Activated T-cell treated with anti-CD3 and anti-CD28 coated beads, Interleukin-2, amount 50 U/mL, for 72 hours (primary cell): ENCODE data around the gene NRP1. TPM values are rescaled to one million over a fixed set of nuclear protein-coding genes. Genes with fewer than 3 reads are reported as not detected.

Experiments
- ATAC-seq, 2 donors: fragments of 150-1000 bp; cut with Tn5 transposase; replicated peaks in 1 of 2; 2 replicates each; pipeline ENCODE4 v1.10.0; 2021; ENCODE audit warnings: moderate library complexity in 2 of 2, mild to moderate bottlenecking in 1 of 2
- DNase-seq, 2 donors: peaks; one replicate each; pipeline ENCODE4 v3.0.0; 2021 to 2022; ENCODE audit warnings: mixed read lengths in 1 of 2
- H3K27ac Mint-ChIP-seq: one replicate; pipeline ENCODE4 v1.8.0; 2022; ENCODE audit warnings: mild to moderate bottlenecking, moderate library complexity, mixed read lengths
- H3K27me3 Mint-ChIP-seq: one replicate; pipeline ENCODE4 v1.8.0; 2022; ENCODE audit warnings: low read depth, mixed read lengths
- H3K36me3 Mint-ChIP-seq, 2 donors: one replicate each; pipeline ENCODE4 v1.8.0; 2022; ENCODE audit warnings: mixed read lengths in 2 of 2, mild to moderate bottlenecking in 1 of 2; ENCODE audit not compliant: insufficient read depth in 2 of 2
- H3K4me1 Mint-ChIP-seq: one replicate; pipeline ENCODE4 v1.8.0; 2022; ENCODE audit warnings: low read depth, mixed read lengths
- H3K4me3 Mint-ChIP-seq, 2 donors: one replicate each; pipeline ENCODE4 v1.8.0; 2022; ENCODE audit warnings: mild to moderate bottlenecking in 2 of 2, mixed read lengths in 2 of 2, moderate library complexity in 2 of 2
- H3K9me3 Mint-ChIP-seq, 2 donors: one replicate each; pipeline ENCODE4 v1.8.0; 2022; ENCODE audit warnings: mixed read lengths in 2 of 2
- total RNA-seq, 2 donors: library from RNA; stranded (reverse); gene quantifications; one replicate each; pipeline ENCODE4 v1.2.3, GENCODE V29; 2022

NRP1 gene
- total RNA-seq, 2 donors from 2014 or later, result 0.72 to 0.84 TPM

DNA sequence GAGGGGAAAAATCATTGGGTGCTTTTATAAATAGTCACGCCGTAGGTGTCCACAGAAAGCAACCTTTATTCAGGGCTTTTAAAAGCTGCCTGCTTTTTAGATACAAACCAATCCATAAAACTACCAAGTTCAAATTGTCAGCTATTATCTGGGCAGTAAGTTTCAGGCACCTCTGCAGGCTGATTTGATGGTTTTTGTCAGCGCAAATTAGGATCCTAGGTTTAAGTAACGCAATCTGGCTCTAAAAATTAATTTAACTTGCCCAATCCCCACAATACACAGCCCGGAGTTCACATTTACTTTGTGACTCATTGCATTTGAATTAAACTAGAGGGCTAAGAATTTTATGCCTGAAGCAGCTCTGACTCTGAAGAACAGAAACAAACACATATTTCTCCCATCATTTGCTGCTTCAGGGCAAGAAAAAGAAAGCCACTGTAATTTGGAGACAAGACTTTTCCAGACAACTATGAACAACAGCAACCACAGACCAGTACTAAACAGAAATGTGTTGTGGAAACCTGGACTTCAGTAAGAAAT lies 43.3 kb downstream of the NRP1 start:
- ATAC-seq (no peak), DNase-seq (no peak)
- Mint-ChIP-seq H3K4me3 (no peak overlapping the region), H3K4me1 (no peaks in the 10 kb centered on the region), H3K27me3 (peaks cover 21% of the 10 kb centered on the region), H3K9me3 (no peaks in the 10 kb centered on the region), H3K27ac (no peak overlapping the region), H3K36me3 (no peaks in the 10 kb centered on the region)

DNA sequence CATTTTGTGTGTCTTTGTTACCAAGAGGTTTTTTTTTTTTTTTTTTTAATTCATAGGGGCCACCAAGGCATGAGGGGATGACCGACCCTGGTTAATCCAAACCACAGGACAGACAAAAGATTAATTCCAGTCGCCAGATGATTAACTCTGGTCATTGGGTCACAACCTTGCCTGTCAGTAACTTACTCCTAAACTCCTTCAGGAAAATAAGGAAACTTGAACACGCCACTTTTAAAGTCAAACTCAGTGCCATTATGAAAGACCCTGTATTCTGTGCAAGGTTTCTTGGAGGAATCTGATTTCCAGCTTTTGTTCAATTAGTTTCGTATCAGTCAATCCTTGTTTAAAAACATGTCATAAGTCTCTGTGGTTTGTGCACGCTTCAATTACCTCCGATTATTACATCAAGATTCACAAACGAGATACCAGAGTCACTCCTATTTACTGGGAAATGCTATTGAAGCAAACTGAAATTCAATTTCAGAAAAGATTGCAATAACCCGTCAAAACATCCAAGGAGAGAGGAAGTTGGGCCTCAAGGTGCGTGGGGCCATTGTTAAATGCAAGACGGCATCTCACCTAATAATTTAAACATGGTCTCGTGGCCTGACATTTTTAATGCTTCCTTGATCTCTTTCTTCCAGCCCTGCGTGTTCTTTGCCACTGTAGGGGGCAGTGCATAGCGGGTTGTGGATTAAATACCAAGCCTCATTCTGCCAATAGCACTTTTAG lies 44.0 kb downstream of the NRP1 start:
- H3K27ac Mint-ChIP-seq, result no peak overlapping the region
- no peaks in the 10 kb centered on the region for H3K4me1 Mint-ChIP-seq
- DNase-seq (no peak), ATAC-seq (no peak)
- no peak overlapping the region for H3K4me3 Mint-ChIP-seq
- H3K9me3 Mint-ChIP-seq, result no peaks in the 10 kb centered on the region
- H3K27me3 Mint-ChIP-seq, result peaks cover 27% of the 10 kb centered on the region
- H3K36me3 Mint-ChIP-seq, result no peaks in the 10 kb centered on the region

DNA sequence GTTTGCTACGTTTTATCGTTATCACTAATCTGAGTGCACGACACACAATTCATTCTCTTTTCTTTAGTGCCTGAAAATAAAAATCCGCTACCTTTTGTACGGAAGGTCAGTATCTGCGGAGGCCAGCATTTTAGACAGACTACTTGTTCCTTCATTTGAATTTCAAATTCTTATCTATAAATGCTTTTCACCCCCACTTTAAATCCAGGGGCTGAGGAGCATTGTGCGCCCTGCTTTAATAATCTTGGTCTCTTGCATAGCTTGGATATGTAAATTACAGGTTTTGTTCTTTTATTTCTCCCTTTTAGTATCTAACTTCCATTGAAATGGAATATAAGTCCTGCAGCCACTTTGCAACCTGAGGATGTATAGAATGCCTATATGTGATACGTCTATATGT lies 44.7 kb downstream of the NRP1 start:
- DNase-seq (no peak), ATAC-seq (no peak)
- Mint-ChIP-seq H3K27me3 (peaks cover 34% of the 10 kb centered on the region), H3K4me3 (no peak overlapping the region), H3K4me1 (no peaks in the 10 kb centered on the region), H3K9me3 (no peaks in the 10 kb centered on the region), H3K27ac (no peak overlapping the region), H3K36me3 (no peaks in the 10 kb centered on the region)

DNA sequence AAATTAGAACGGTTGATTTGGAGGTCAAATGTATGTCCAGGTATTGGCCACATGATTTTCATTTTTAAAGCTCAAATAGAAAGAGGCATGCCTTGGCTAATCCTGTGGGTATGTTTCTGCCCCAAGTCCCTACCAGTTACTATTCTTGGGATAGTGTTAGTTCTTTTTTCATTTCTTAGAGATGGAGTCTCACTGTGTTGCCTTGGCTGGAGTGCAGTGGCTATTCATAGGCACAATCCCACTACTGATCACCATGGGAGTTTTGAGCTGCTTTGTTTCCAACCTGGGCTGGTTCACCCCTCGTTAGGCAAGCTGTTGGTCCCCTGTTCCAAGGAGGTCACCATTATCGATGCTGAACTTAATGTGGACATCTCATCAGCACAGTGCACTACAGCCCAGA lies 46.3 kb downstream of the NRP1 start:
- H3K4me3 Mint-ChIP-seq, result no peak overlapping the region
- ATAC-seq, result no peak
- H3K27me3 Mint-ChIP-seq, result peaks cover 49% of the 10 kb centered on the region
- H3K36me3 Mint-ChIP-seq, result no peaks in the 10 kb centered on the region
- H3K27ac Mint-ChIP-seq, result no peak overlapping the region
- DNase-seq, result no peak
- no peaks in the 10 kb centered on the region for H3K4me1 Mint-ChIP-seq
- no peaks in the 10 kb centered on the region for H3K9me3 Mint-ChIP-seq

- Mint-ChIP-seq H3K4me1 (no peaks in the 10 kb centered on the region), H3K27ac (no peak overlapping the region), H3K4me3 (no peak overlapping the region), H3K27me3 (peaks cover 56% of the 10 kb centered on the region), H3K9me3 (no peaks in the 10 kb centered on the region), H3K36me3 (no peaks in the 10 kb centered on the region)
- no peak for DNase-seq
- ATAC-seq, result no peak
These were observed 47.4 kb downstream of the NRP1 start for GRCh38 chr10:33287112-33287511.

GRCh38 chr10:33286157-33286934 lies 48.1 kb downstream of the NRP1 start:
- Mint-ChIP-seq H3K27ac (no peak overlapping the region), H3K27me3 (peaks cover 56% of the 10 kb centered on the region), H3K36me3 (no peaks in the 10 kb centered on the region), H3K9me3 (no peaks in the 10 kb centered on the region), H3K4me1 (no peaks in the 10 kb centered on the region), H3K4me3 (no peak overlapping the region)
- ATAC-seq (no peak), DNase-seq (no peak)

DNA sequence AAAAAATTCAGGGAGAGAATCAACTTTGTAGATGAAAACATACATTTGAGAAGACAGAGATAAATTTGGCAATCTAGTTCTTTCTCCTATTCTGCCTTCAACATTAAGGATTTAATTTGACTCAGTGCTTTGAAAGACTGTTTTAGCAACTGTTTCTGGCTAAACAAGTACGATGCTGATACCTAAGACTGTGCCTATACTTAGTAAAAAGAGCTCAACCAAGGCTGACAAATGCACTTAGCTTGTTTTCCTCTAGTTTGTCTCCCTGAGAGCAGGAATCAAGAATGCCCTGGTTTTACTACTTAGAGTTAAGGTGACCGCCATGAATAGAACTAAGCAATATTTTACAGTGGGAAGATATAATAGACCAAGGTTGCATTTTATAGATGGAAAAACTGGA lies 49.5 kb downstream of the NRP1 start:
- no peak for ATAC-seq
- DNase-seq, result no peak
- Mint-ChIP-seq H3K27ac (no peak overlapping the region), H3K9me3 (no peaks in the 10 kb centered on the region), H3K27me3 (peaks cover 62% of the 10 kb centered on the region), H3K4me1 (no peaks in the 10 kb centered on the region), H3K36me3 (no peaks in the 10 kb centered on the region), H3K4me3 (no peak overlapping the region)

DNA sequence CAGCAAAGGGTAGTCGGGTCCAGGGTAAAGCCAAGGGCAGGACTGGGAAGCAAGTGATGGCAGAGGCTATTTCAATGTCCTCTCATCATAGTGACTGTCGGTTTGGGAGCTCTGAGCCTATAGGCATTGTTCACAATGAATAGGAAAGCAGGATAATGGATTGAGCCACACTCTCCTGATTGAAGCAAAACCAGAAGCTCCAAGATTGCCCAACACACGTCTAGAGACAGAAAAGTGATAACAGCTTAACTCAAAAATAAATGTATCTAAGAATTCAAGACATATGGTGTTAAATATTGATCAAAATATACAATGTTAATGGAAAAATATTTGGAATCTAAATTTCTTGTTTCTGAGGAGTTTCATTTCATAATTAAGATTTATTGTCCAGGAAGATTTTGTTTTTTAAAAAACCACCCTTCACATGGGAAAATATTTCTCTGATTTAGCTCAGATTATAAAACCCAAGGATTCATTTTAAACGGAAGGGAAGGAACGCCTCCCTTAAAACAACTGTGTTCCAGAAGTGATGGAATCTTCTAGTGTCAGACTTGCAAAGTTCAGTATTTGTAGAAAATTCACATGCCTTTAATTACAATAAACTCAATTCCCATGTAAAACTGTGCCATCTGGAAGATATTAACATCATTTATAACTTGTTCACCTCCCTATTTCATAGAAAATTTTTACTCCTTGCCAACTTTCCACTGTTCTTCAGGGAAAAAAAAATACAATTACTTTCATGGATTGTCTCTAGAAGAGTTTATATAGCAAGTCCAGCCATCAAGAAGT lies 54.5 kb downstream of the NRP1 start:
- Mint-ChIP-seq H3K27me3 (peaks cover 44% of the 10 kb centered on the region), H3K4me3 (no peak overlapping the region), H3K36me3 (no peaks in the 10 kb centered on the region), H3K9me3 (no peaks in the 10 kb centered on the region), H3K27ac (no peak overlapping the region), H3K4me1 (no peaks in the 10 kb centered on the region)
- ATAC-seq (no peak), DNase-seq (no peak)

DNA sequence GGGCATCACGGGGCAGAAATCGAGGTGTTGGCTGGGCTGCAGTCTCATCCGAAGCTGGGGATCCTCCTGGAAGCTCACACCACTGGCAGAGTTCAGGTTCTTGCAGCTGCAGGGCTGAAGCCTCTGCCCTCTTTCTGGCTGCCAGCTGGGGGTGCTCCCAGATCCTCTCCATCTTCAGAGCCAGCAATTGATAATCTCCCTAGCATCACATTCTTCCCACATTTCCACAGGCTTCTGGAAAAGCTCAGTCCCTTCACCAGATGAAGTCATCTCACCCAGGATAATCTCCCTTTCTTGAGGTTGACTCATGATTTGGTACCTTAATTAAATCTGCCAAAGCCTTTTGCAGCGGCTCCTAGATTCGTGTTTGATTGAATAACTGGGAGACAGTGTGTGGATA lies 55.2 kb downstream of the NRP1 start:
- Mint-ChIP-seq H3K36me3 (no peaks in the 10 kb centered on the region), H3K27ac (no peak overlapping the region), H3K9me3 (no peaks in the 10 kb centered on the region), H3K27me3 (peaks cover 44% of the 10 kb centered on the region), H3K4me3 (no peak overlapping the region), H3K4me1 (no peaks in the 10 kb centered on the region)
- ATAC-seq (no peak), DNase-seq (no peak)

- ATAC-seq, result no peak
These were observed 56.3 kb downstream of the NRP1 start for GRCh38 chr10:33278198-33278597.

GRCh38 chr10:33277135-33277536 lies 57.3 kb downstream of the NRP1 start:
- no peak overlapping the region for H3K4me3 Mint-ChIP-seq
- no peak for DNase-seq
- H3K9me3 Mint-ChIP-seq, result no peaks in the 10 kb centered on the region
- H3K27me3 Mint-ChIP-seq, result peaks cover 40% of the 10 kb centered on the region
- H3K36me3 Mint-ChIP-seq, result no peaks in the 10 kb centered on the region
- H3K4me1 Mint-ChIP-seq, result no peaks in the 10 kb centered on the region
- no peak overlapping the region for H3K27ac Mint-ChIP-seq
- ATAC-seq, result no peak

More at GRCh38 chr10:33278198-33278597, 56.3 kb downstream of the NRP1 start:
- no peak for DNase-seq
- Mint-ChIP-seq H3K9me3 (no peaks in the 10 kb centered on the region), H3K4me1 (no peaks in the 10 kb centered on the region), H3K36me3 (no peaks in the 10 kb centered on the region), H3K27ac (no peak overlapping the region), H3K27me3 (peaks cover 39% of the 10 kb centered on the region), H3K4me3 (no peak overlapping the region)

DNA sequence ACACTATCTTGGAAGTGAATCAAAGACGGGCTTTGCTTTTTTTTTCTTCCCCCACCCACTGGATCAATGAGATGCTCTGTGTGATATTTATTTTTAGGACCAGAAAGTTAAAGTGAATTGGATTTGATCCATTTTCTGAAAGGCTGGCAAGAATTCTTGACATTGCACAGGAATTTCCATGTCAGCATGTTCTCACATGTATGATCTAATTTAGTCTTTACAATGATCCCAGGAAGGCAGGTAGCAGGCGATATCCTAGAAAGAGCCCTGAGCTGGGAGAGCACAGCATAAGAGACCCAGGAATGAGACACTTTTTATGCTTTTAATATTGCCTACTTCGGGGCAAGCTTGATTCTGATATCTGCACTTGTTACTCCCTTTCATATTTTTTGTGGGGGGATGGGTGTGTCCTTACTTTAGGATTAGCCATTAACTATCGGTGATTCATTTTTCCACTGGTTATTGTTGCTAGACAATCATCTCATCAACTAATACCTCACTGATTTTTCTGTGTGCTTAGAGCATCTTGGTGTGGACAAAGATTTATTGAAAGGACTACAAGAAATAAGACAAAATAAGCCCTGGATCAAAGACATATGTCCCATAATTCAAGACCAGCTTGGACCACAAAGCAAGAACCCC lies 58.1 kb downstream of the NRP1 start:
- H3K4me1 Mint-ChIP-seq, result no peaks in the 10 kb centered on the region
- no peak for ATAC-seq
- no peak overlapping the region for H3K4me3 Mint-ChIP-seq
- no peaks in the 10 kb centered on the region for H3K36me3 Mint-ChIP-seq
- H3K27ac Mint-ChIP-seq, result no peak overlapping the region
- no peaks in the 10 kb centered on the region for H3K9me3 Mint-ChIP-seq
- peaks cover 47% of the 10 kb centered on the region for H3K27me3 Mint-ChIP-seq
- DNase-seq, result no peak
